AG20443 (cell line): ENCODE results near the gene ALG12.

ENCODE experiments used
- DNase-seq: peaks from one replicate; pipeline ENCODE4 v3.0.0; 2012; ENCODE audit warnings: low spot score, mixed read lengths

ALG12 gene

GRCh38 chr22:49911881-49912625, 6.2 kb downstream of the ALG12 start:
- no peak for DNase-seq

GRCh38 chr22:49910229-49911155, 7.7 kb downstream of the ALG12 start:
- no peak for DNase-seq

- DNase-seq: no peak
These were observed 8.6 kb downstream of the ALG12 start for GRCh38 chr22:49909476-49910205.

- no peak for DNase-seq
These were observed 10.4 kb downstream of the ALG12 start for GRCh38 chr22:49907807-49908206.

- no peak for DNase-seq
These were observed 11.4 kb downstream of the ALG12 start for GRCh38 chr22:49906799-49907290.

GRCh38 chr22:49906071-49906798, 12.0 kb downstream of the ALG12 start:
- DNase-seq: no peak

- DNase-seq: no peak
These were observed 12.8 kb downstream of the ALG12 start for GRCh38 chr22:49905465-49905864.

- DNase-seq: no peak
These were observed 14.2 kb downstream of the ALG12 start for GRCh38 chr22:49904040-49904369.

- DNase-seq: no peak
These were observed 14.8 kb downstream of the ALG12 start for GRCh38 chr22:49903322-49904039.

- no peak for DNase-seq
These were observed 16.8 kb downstream of the ALG12 start for GRCh38 chr22:49901457-49901856.

GRCh38 chr22:49900441-49901230, 17.6 kb downstream of the ALG12 start:
- DNase-seq: no peak

- no peak for DNase-seq
These were observed 18.7 kb downstream of the ALG12 start for GRCh38 chr22:49899530-49899929.

GRCh38 chr22:49897015-49897684, 21.1 kb downstream of the ALG12 start:
- DNase-seq: no peak

- no peak for DNase-seq
These were observed 22.0 kb downstream of the ALG12 start for GRCh38 chr22:49896201-49896600.

GRCh38 chr22:49894322-49895054, 23.8 kb downstream of the ALG12 start:
- no peak for DNase-seq

GRCh38 chr22:49893025-49893424, 25.2 kb downstream of the ALG12 start:
- DNase-seq: no peak

GRCh38 chr22:49892226-49892899, 25.9 kb downstream of the ALG12 start:
- DNase-seq: no peak

- no peak for DNase-seq
These were observed 29.2 kb downstream of the ALG12 start for GRCh38 chr22:49889071-49889470.
